ENCODE results near the gene DCAF16.
"Not testable (repeated sequence)": the region's sequence is repeated elsewhere in the genome, so short reads cannot be mapped to it uniquely, and the experiment has no call there.

Gene DCAF16

GRCh38 chr4:17810260-17811077, at the start of gene DCAF16, which contains the start of gene NCAPG:
Gene DCAF16, minus strand, starts transcription at chr4:17810757. Its CDS starts 6,616 bp downstream, at chr4:17804141.
Gene NCAPG, plus strand, starts transcription at chr4:17810979. Its CDS starts 99 bp downstream, at chr4:17811078.
- DNase-seq (ENCODE audit: low read depth in 2 of 2), result peak; percentile 98 to 99

DNA sequence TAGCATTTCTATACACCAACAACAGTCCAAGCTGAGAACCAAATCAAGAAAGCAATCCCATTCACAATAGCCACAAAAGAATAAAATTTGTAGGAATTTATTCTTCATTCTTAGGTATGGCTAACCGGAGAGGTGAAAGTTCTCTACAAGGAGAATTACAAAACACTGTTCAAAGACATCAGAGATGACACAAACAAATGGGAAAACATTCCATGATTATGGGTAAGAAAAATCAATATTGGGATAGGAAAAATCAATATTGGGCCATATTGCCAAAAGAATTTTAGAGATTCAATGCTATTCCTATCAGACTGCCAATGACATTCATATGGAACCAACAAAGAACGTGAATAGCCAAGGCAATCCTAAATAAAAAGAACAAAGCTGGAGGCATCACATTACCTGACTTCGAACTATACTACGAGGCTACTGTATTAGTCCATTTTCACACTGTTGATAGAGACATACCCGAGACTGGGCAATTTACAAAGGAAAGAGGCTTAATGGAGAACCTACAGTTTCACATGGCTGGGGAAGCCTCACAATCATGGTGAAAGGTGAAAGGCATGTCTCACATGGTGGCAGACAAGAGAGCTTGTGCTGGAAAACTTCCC, 49.3 kb upstream of the DCAF16 start:
- DNase-seq (ENCODE audit: low read depth in 2 of 2), result no peak

- DNase-seq (ENCODE audit: low read depth in 2 of 2), result no peak
These were observed 43.5 kb upstream of the DCAF16 start for GRCh38 chr4:17854036-17854435.

- DNase-seq (ENCODE audit: low read depth in 2 of 2), result no peak
These were observed 41.4 kb upstream of the DCAF16 start for GRCh38 chr4:17851959-17852358.

DNA sequence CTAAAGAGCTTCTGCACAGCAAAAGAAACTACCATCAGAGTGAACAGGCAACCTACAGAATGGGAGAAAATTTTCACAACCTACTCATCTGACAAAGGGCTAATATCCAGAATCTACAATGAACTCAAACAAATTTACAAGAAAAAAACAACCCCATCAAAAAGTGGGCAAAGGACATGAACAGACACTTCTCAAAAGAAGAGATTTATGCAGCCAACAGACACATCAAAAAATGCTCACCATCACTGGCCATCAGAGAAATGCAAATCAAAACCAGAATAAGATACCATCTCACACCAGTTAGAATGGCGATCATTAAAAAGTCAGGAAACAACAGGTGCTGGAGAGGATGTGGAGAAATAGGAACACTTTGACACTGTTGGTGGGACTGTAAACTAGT, 39.7 kb upstream of the DCAF16 start:
- DNase-seq (ENCODE audit: low read depth in 2 of 2), result not testable (repeated sequence)

GRCh38 chr4:17846266-17846665, 35.7 kb upstream of the DCAF16 start:
- DNase-seq (ENCODE audit: low read depth in 2 of 2), result no peak

GRCh38 chr4:17823871-17824669, 13.5 kb upstream of the DCAF16 start:
- no peak for DNase-seq (ENCODE audit: low read depth in 2 of 2)

GRCh38 chr4:17817027-17817426, 6.5 kb upstream of the DCAF16 start:
- no peak for DNase-seq (ENCODE audit: low read depth in 2 of 2)

DNA sequence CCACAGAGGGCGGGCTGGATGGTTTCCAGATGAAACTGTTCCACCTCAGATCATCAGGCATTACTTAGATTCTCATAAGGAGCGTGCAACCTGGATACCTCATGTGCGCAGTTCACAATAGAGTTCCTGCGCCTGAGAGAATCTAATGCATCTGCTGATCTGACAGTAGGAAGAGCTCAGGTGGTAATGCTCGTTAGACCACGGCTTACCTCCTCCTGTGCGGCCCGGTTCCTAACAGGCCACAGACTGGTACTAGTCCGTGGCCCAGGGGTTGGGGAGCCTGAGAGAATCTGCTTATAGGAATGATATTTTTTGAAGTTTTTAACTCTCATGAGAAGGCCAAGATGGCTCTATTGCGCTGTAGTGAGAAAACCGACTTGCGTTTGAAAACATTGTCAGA, 5.6 kb upstream of the DCAF16 start:
- DNase-seq (ENCODE audit: low read depth in 2 of 2), result no peak

- DNase-seq (ENCODE audit: low read depth in 2 of 2), result no peak
These were observed 3.6 kb upstream of the DCAF16 start for GRCh38 chr4:17814140-17814539.

- DNase-seq (ENCODE audit: low read depth in 2 of 2), result no peak
These were observed 2.2 kb upstream of the DCAF16 start for GRCh38 chr4:17812801-17813200.

GRCh38 chr4:17812125-17812524, 1.6 kb upstream of the DCAF16 start:
- DNase-seq (ENCODE audit: low read depth in 2 of 2), result no peak

DNA sequence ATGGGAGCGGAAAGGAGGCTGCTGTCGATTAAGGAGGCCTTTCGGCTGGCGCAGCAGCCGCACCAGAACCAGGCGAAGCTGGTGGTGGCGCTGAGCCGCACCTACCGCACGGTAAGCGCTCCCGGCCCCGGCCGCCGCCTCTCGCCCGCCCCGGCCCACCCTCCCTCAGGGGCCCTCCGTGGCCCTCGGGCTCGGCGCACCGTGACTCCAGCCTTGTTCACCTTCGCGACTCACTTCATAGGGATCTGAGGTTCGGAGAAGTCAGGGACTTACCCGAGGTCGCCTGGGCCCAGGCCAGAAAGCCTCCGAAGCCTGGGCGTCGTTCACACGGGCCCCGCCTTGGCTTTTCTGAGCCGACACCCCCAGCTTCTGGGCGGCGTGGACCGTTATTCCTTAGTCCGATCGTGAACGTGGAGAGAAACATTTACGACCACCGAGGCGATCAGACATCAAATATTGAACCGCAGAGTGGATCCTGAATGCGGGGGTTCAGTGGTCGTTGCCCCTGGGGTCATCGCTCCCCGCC, 584 bp upstream of the DCAF16 start:
- DNase-seq (ENCODE audit: low read depth in 2 of 2), result no peak

GRCh38 chr4:17809667-17810066, 890 bp downstream of the DCAF16 start:
- no peak for DNase-seq (ENCODE audit: low read depth in 2 of 2)

- DNase-seq (ENCODE audit: low read depth in 2 of 2), result no peak
These were observed 3.1 kb downstream of the DCAF16 start for GRCh38 chr4:17807446-17807845.

DNA sequence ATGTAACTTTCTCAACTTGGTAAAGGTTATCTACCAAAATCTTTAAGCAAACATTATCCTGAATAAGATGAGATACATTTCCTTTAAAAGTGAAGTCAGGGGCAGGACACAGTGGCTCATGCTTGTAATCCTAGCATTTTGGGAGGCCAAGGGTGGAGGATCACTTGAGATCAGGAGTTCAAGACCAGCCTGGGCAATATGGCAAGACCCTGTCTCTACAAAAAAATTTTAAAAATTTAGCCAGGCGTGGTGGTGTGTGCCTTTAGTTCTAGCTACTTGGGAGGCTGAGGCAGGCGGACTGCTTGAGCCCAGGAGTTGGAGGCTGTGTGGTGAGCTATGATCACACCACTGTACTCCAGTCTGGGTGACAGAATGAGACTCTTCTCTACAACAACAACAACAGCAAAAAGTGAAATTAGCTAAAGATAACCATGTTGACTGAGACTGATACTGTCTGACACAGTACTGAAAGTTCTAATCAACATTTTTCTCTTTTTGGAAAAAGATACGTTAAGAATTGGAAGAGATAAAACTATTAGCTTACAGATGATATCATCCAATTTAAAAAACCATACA, 4.9 kb downstream of the DCAF16 start:
- no peak for DNase-seq (ENCODE audit: low read depth in 2 of 2)

DNA sequence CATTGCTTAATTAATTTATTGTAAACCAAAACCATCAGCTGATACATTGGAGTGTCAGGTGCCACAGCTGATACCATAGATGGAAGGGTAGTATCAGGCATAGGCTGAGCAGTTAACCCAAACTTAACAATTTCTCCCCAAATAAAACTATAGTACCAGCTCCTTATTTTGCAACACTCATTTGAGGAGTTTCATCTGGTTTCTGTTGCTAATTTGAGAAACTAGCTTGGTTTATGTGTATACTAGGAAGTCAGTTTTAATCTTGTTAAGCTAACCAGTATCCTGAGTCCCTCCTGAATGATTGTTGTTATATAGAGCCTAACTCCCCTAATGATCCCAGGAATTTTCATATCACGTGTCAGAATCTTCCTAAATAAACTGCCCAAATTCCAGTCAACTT, 12.7 kb downstream of the DCAF16 start:
- DNase-seq (ENCODE audit: low read depth in 2 of 2), result no peak

GRCh38 chr4:17794730-17795129, 15.8 kb downstream of the DCAF16 start:
- DNase-seq (ENCODE audit: low read depth in 2 of 2), result no peak

DNA sequence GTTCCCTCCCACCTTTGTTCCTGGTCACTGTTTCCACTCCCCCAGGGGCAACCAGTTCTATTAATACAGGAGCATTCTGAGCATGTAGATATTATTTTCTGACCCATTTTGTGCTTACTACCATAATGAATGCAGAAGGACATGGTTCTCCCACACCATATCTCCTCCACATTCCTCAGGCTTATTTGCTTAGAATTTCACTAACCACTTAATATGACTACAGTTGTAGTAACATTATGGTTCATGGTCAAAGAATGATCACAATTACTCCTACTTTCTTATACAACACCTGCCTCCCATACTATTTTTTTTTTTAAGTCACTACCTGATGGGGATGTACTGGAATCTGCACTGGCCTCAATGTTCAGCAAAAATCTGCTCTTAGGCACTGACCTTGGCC, 21.6 kb downstream of the DCAF16 start:
- DNase-seq (ENCODE audit: low read depth in 2 of 2), result no peak

DNA sequence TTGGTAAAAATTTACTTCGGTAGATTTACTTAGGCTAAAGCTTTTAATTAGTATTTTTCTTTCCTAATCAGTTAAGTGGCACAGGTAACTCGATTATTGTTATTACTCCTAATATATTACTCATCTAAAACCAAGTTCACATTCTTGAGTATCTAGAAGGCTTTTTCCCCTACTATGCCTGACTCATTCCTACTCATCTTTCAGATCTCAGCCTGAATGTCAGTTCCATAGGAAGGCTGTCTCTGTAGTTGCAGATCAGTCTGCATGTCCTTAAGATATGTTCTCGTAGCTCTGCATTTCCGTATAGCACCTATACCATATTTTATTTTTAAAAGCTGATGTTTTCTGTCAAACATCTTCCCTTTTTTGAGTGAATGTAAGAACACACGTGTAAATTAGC, 23.2 kb downstream of the DCAF16 start:
- DNase-seq (ENCODE audit: low read depth in 2 of 2), result no peak

GRCh38 chr4:17786567-17786966, 24.0 kb downstream of the DCAF16 start:
- no peak for DNase-seq (ENCODE audit: low read depth in 2 of 2)

DNA sequence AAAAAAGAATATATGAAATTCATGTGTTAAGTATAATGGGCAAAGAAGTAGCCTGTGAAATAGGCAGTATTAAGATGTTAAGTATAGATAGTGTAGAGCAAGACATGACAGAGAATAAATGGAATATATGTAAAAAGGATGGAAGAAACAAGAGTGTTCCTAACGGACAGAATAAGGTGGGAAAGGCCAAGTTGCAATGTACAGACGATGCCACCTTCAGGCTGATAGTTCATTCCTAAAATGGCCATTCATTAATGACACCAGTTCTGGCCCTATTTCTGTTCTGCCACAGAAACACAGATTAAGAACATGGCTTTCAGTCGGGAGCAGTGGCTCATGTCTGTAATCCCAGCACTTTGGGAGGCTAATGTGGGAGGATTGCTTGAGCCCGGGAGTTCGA, 24.7 kb downstream of the DCAF16 start:
- DNase-seq (ENCODE audit: low read depth in 2 of 2), result no peak
